Fibroblast of the aortic adventitia (primary cell): ENCODE results near the gene SNX17. TPM values are rescaled to one million over a fixed set of nuclear protein-coding genes. Genes with fewer than 3 reads are reported as not detected.

Experiments used
- DNase-seq: peaks from one replicate; pipeline ENCODE4 v3.0.0-alpha.2; 2010; ENCODE audit warnings: low read depth
- H3K4me3 ChIP-seq: 2 replicates; pipeline ENCODE4 v1.5.1; 2011; ENCODE audit warnings: low read depth, mild to moderate bottlenecking, control low read depth, low read length, moderate library complexity
- CTCF ChIP-seq: IDR thresholded peaks from 2 replicates; pipeline ENCODE4 v1.5.1; 2011; ENCODE audit warnings: mild to moderate bottlenecking, low read length, control low read depth, inconsistent platforms; ENCODE audit not compliant: insufficient read depth
- total RNA-seq: library from RNA; depleted of rRNA; stranded (reverse); fragments of >200 nt; gene quantifications from 2 replicates; pipeline ENCODE4 v1.2.3, GENCODE V29; 2012; ENCODE audit warnings: low replicate concordance

SNX17 gene
- total RNA-seq, 1 donor = 125 TPM

DNA sequence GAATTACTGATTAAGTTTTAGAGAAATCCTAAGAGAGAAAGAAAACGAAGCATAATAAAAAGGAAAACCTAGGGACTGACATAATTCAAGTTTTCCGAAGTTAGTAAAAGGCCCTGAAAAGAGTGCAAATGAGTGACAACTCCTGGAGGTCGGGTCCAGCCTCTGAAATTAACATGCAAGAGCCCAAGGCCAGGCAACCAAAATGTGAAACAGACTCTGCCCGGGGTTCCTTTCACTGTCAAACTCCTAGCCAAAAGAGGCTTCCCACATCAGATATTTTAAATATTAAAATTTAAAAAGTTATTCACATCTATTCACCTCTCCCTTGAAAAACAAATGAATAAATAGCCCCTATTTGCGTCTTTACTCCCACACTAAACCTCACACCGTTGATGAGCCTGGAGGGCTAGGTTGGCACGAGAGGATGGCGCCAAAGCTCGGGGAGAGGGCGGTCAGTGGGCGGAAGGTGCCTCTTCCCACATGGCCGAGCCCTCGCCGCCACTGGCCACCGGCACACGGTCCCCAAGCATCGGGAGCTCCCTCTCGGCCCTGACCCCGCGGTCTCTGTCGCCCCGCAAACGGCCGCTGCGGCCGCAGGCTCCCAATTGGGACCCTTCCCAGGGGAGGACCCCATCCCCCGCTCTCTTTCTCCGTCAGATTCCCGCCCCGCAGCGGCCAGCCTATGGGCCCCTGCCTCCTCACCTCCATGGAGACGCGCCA, 38.3 kb downstream of the SNX17 start:
- peak overlapping the region; percentile 87 for H3K4me3 ChIP-seq
- DNase-seq = peak; percentile 15
- no peak for TF ChIP-seq CTCF

GRCh38 chr2:27409321-27410073, 39.1 kb downstream of the SNX17 start, which contains the start of gene PPM1G:
PPM1G (minus strand) TSS chr2:27409591; CDS start chr2:27409422, 169 bp downstream.
- H3K4me3 ChIP-seq = peak within 1 kb of the TSS; percentile 87
- peak; percentile 85 for DNase-seq
- TF ChIP-seq CTCF = no peak

DNA sequence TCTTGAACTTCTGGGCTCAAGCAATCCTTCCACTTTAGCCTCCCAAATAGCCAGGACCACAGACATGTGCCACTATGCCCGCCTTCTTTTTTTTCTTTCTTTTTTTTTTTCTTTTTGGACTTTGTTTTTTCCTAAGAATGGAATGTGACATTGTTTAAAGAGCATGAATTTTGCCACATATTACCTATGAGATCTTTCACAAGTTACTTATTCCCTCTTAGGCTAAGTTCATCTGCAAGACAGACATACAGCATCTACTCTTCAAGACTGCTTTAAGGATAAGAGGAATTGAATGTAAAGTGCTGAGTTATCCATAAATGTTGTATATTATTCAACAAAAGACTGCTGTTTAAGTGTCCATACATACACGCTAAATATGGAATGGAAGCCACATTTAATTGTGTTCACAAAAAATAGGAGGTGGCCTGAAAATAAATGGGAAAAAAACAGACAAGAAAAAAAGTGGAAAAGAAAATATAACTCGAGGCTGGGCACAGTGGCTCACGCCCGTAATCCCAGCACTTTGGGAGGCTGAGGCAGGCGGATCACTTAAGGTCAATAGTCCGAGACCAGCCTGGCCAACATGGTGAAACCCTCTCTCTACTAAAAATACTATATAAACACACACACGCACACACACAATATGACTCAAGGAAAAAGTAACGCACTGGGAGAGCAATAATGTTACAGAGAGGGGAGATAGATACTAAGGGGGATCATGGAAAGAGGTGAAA, 42.2 kb downstream of the SNX17 start:
- no peak overlapping the region for H3K4me3 ChIP-seq
- no peak for TF ChIP-seq CTCF
- DNase-seq = no peak

- no peak overlapping the region for H3K4me3 ChIP-seq
- no peak for DNase-seq
- no peak for TF ChIP-seq CTCF
Observed at GRCh38 chr2:27416151-27416550, 45.7 kb downstream of the SNX17 start.

GRCh38 chr2:27420996-27421395, 50.6 kb downstream of the SNX17 start:
- H3K4me3 ChIP-seq = no peak overlapping the region
- DNase-seq = no peak
- no peak for TF ChIP-seq CTCF

- no peak overlapping the region for H3K4me3 ChIP-seq
- TF ChIP-seq CTCF = no peak
- no peak for DNase-seq
Observed at GRCh38 chr2:27421660-27422250, 51.3 kb downstream of the SNX17 start.
